Large intestine (tissue), 3 donors: Measurements from ENCODE around the gene NMNAT2. TPM values are rescaled to one million over a fixed set of nuclear protein-coding genes. Genes with fewer than 3 reads are reported as not detected.
"Not testable (repeated sequence)": the region's sequence is repeated elsewhere in the genome, so short reads cannot be mapped to it uniquely, and the experiment has no call there.

Experiments used
- DNase-seq, 2 donors: peaks; one replicate each; pipeline versions ENCODE4 v3.0.0 to v3.0.0-alpha.2; 2013
- H3K27ac ChIP-seq: one replicate; pipeline ENCODE4 v1.5.1; 2013; ENCODE audit warnings: low read length
- H3K27me3 ChIP-seq: 2 replicates; pipeline ENCODE4 v1.6.1; 2013; ENCODE audit warnings: low read length; ENCODE audit not compliant: control insufficient read depth, insufficient read depth
- H3K36me3 ChIP-seq: 2 replicates; pipeline ENCODE4 v1.6.1; 2013; ENCODE audit warnings: low read length; ENCODE audit not compliant: control insufficient read depth, insufficient read depth
- H3K4me1 ChIP-seq: one replicate; pipeline ENCODE4 v1.6.1; 2013; ENCODE audit warnings: low read length; ENCODE audit not compliant: control insufficient read depth, insufficient read depth
- H3K4me3 ChIP-seq: one replicate; pipeline ENCODE4 v1.5.1; 2013; ENCODE audit warnings: low read length
- H3K9me3 ChIP-seq: one replicate; pipeline ENCODE4 v1.6.1; 2013; ENCODE audit warnings: mild to moderate bottlenecking, low read depth, low read length, moderate library complexity; ENCODE audit not compliant: control insufficient read depth
- WGBS: methylation state at CpG from one replicate; pipeline ENCODE4 v1.1.5; 2013; ENCODE audit warnings: low lambda C conversion rate; ENCODE audit not compliant: insufficient coverage; 5-methylcytosine and 5-hydroxymethylcytosine counted together
- polyA plus RNA-seq: library from polyadenylated mRNA; unstranded; fragments of 120-200 nt; gene quantifications from one replicate; pipeline ENCODE4 v1.2.1, GENCODE V29; 2013

NMNAT2 gene
- polyA plus RNA-seq, 1 donor: 3.3 TPM

GRCh38 chr1:183449223-183449770 lies 31.1 kb upstream of the NMNAT2 start:
- no peak overlapping the region for H3K27ac ChIP-seq
- WGBS: no CpG with 5 or more reads among the region's 13 CpGs
- H3K36me3 ChIP-seq: no peaks in the 10 kb centered on the region
- H3K4me3 ChIP-seq: no peak overlapping the region
- H3K27me3 ChIP-seq: no peaks in the 10 kb centered on the region
- H3K9me3 ChIP-seq: no peaks in the 10 kb centered on the region
- H3K4me1 ChIP-seq: no peaks in the 10 kb centered on the region
- no peak for DNase-seq

GRCh38 chr1:183444243-183444642 lies 26.1 kb upstream of the NMNAT2 start:
- Histone ChIP-seq H3K36me3 (no peaks in the 10 kb centered on the region), H3K4me3 (no peak overlapping the region), H3K27me3 (no peaks in the 10 kb centered on the region), H3K27ac (no peak overlapping the region), H3K4me1 (no peaks in the 10 kb centered on the region), H3K9me3 (no peaks in the 10 kb centered on the region)
- DNase-seq: no peak
- 100% methylated on average over 1 of the region's 3 CpGs for whole genome bisulfite sequencing

- no peaks in the 10 kb centered on the region for H3K4me1 ChIP-seq
- no peak overlapping the region for H3K4me3 ChIP-seq
- 0% methylated on average over 1 of the region's 1 CpG for whole genome bisulfite sequencing
- H3K36me3 ChIP-seq: no peaks in the 10 kb centered on the region
- DNase-seq: no peak
- no peaks in the 10 kb centered on the region for H3K9me3 ChIP-seq
- no peak overlapping the region for H3K27ac ChIP-seq
- no peaks in the 10 kb centered on the region for H3K27me3 ChIP-seq
These were observed 25.3 kb upstream of the NMNAT2 start for GRCh38 chr1:183443466-183443865.

- Histone ChIP-seq H3K4me3 (no peak overlapping the region), H3K9me3 (no peaks in the 10 kb centered on the region), H3K36me3 (no peaks in the 10 kb centered on the region), H3K27me3 (no peaks in the 10 kb centered on the region), H3K27ac (no peak overlapping the region), H3K4me1 (no peaks in the 10 kb centered on the region)
- no peak for DNase-seq
- 70% methylated on average over 1 of the region's 2 CpGs for WGBS
These were observed 24.8 kb upstream of the NMNAT2 start for GRCh38 chr1:183443011-183443410.

GRCh38 chr1:183438060-183438459 lies 19.9 kb upstream of the NMNAT2 start:
- DNase-seq: no peak
- peaks cover 2% of the 10 kb centered on the region for H3K27me3 ChIP-seq
- H3K27ac ChIP-seq: no peak overlapping the region
- no peaks in the 10 kb centered on the region for H3K9me3 ChIP-seq
- no peaks in the 10 kb centered on the region for H3K36me3 ChIP-seq
- no peaks in the 10 kb centered on the region for H3K4me1 ChIP-seq
- H3K4me3 ChIP-seq: no peak overlapping the region
- 100% methylated on average over 1 of the region's 2 CpGs for WGBS

- no peaks in the 10 kb centered on the region for H3K9me3 ChIP-seq
- no peaks in the 10 kb centered on the region for H3K36me3 ChIP-seq
- H3K27ac ChIP-seq: no peak overlapping the region
- H3K27me3 ChIP-seq: peaks cover 2% of the 10 kb centered on the region
- DNase-seq: no peak
- WGBS: 92% methylated on average over 2 of the region's 2 CpGs
- H3K4me1 ChIP-seq: no peaks in the 10 kb centered on the region
- H3K4me3 ChIP-seq: no peak overlapping the region
These were observed 17.3 kb upstream of the NMNAT2 start for GRCh38 chr1:183435497-183435896.

GRCh38 chr1:183433703-183434102 lies 15.5 kb upstream of the NMNAT2 start:
- H3K4me1 ChIP-seq: no peaks in the 10 kb centered on the region
- no peaks in the 10 kb centered on the region for H3K36me3 ChIP-seq
- H3K27ac ChIP-seq: no peak overlapping the region
- no peaks in the 10 kb centered on the region for H3K9me3 ChIP-seq
- WGBS: no CpG with 5 or more reads among the region's 1 CpG
- peaks cover 2% of the 10 kb centered on the region for H3K27me3 ChIP-seq
- DNase-seq: no peak
- no peak overlapping the region for H3K4me3 ChIP-seq

GRCh38 chr1:183432548-183432875 lies 14.3 kb upstream of the NMNAT2 start:
- no peaks in the 10 kb centered on the region for H3K4me1 ChIP-seq
- no peaks in the 10 kb centered on the region for H3K9me3 ChIP-seq
- no peak overlapping the region for H3K4me3 ChIP-seq
- H3K36me3 ChIP-seq: no peaks in the 10 kb centered on the region
- DNase-seq: no peak
- H3K27me3 ChIP-seq: peaks cover 2% of the 10 kb centered on the region
- no peak overlapping the region for H3K27ac ChIP-seq
- WGBS: no CpG with 5 or more reads among the region's 2 CpGs

- Histone ChIP-seq H3K9me3 (no peaks in the 10 kb centered on the region), H3K4me1 (no peaks in the 10 kb centered on the region), H3K4me3 (no peak overlapping the region), H3K36me3 (no peaks in the 10 kb centered on the region), H3K27me3 (peaks cover 2% of the 10 kb centered on the region), H3K27ac (no peak overlapping the region)
- no peak for DNase-seq
- WGBS: no CpG with 5 or more reads among the region's 4 CpGs
These were observed 13.8 kb upstream of the NMNAT2 start for GRCh38 chr1:183431840-183432547.

- H3K4me3 ChIP-seq, H3K9me3 ChIP-seq, H3K36me3 ChIP-seq, DNase-seq, H3K4me1 ChIP-seq, H3K27me3 ChIP-seq, H3K27ac ChIP-seq: not testable (repeated sequence)
- WGBS: no CpG with 5 or more reads among the region's 3 CpGs
These were observed 9.4 kb upstream of the NMNAT2 start for GRCh38 chr1:183427591-183427990.

- Histone ChIP-seq H3K27me3 (peaks cover 20% of the 10 kb centered on the region), H3K27ac (no peak overlapping the region)
- DNase-seq: no peak
These were observed 6.5 kb upstream of the NMNAT2 start for GRCh38 chr1:183424691-183425090.

More at GRCh38 chr1:183424691-183425090, 6.5 kb upstream of the NMNAT2 start:
- Histone ChIP-seq H3K36me3 (no peaks in the 10 kb centered on the region), H3K4me1 (no peaks in the 10 kb centered on the region), H3K4me3 (no peak overlapping the region), H3K9me3 (no peaks in the 10 kb centered on the region)
